HAP-1 (cell line): Measurements from ENCODE around the gene CLDN11.
A peak's percentile ranks its signal among the peaks of the same experiment; 100 is the strongest.

ENCODE experiments used
- DNase-seq, 2 experiments: peaks; one replicate each; pipeline ENCODE4 v3.0.0-alpha.2; 2016 to 2020; ENCODE audit warnings: low spot score in 2 of 2
- H3K27me3 ChIP-seq: fragments of 250-450 bp; sonication (Bioruptor Pico); 2 replicates; pipeline ENCODE4 v1.5.1; 2020; ENCODE audit warnings: low read depth, mild to moderate bottlenecking, moderate library complexity
- H3K36me3 ChIP-seq: fragments of 250-450 bp; sonication (Bioruptor Pico); replicated peaks from 2 replicates; pipeline ENCODE4 v1.5.1; 2020; ENCODE audit warnings: mild to moderate bottlenecking
- H3K4me1 ChIP-seq: fragments of 250-450 bp; sonication (Bioruptor Pico); 2 replicates; pipeline ENCODE4 v1.5.1; 2020; ENCODE audit warnings: mild to moderate bottlenecking
- H3K4me3 ChIP-seq: fragments of 250-450 bp; sonication (Bioruptor Pico); 2 replicates; pipeline ENCODE4 v1.5.1; 2020; ENCODE audit warnings: mild to moderate bottlenecking, moderate library complexity
- H3K9me3 ChIP-seq: fragments of 250-450 bp; sonication (Bioruptor Pico); 2 replicates; pipeline ENCODE4 v1.5.1; 2020; ENCODE audit warnings: mild to moderate bottlenecking, moderate library complexity
- in situ Hi-C: fragments of 300-500 bp; cut with MboI; formaldehyde crosslinking; loops from 3 replicates; pipeline ENCODE4 v1.14.3; 2020; ENCODE audit warnings: low sequenced_read_pairs, inconsistent platforms, mixed read lengths

Gene CLDN11

GRCh38 chr3:170419557-170420087 lies 954 bp downstream of the CLDN11 start:
- no peaks in the 10 kb centered on the region for H3K27me3 ChIP-seq
- H3K36me3 ChIP-seq, result no peaks in the 10 kb centered on the region
- peak overlapping the region; percentile 8 for H3K4me3 ChIP-seq
- no peaks in the 10 kb centered on the region for H3K9me3 ChIP-seq
- in situ Hi-C loops, result loop anchor here (10.0 to 25.0 kb wide), 2 partner anchors 268 to 395 kb away; no protein-coding TSS in a partner anchor
- peaks cover 4% of the 10 kb centered on the region; the same call in 1 of the 2 replicates for H3K4me1 ChIP-seq
- peak in 1 of 2 experiments; percentile 40 for DNase-seq

- Histone ChIP-seq H3K36me3 (no peaks in the 10 kb centered on the region), H3K4me3 (no peak overlapping the region), H3K9me3 (no peaks in the 10 kb centered on the region), H3K27me3 (no peaks in the 10 kb centered on the region), H3K4me1 (peaks cover 4% of the 10 kb centered on the region; the same call in 1 of the 2 replicates)
- DNase-seq, result no peak
- in situ Hi-C loops, result loop anchor here (25.0 kb wide), 1 partner anchor 267 kb away; no protein-coding TSS in a partner anchor
Measured at GRCh38 chr3:170420307-170420821, 1.7 kb downstream of the CLDN11 start.

- Histone ChIP-seq H3K4me3 (no peak overlapping the region), H3K27me3 (no peaks in the 10 kb centered on the region), H3K4me1 (peaks cover 4% of the 10 kb centered on the region; the same call in 1 of the 2 replicates), H3K9me3 (no peaks in the 10 kb centered on the region), H3K36me3 (no peaks in the 10 kb centered on the region)
- DNase-seq, result no peak
- in situ Hi-C loops, result loop anchor here (25.0 kb wide), 1 partner anchor 266 kb away; no protein-coding TSS in a partner anchor
Measured at GRCh38 chr3:170421111-170421641, 2.5 kb downstream of the CLDN11 start.

GRCh38 chr3:170421758-170422157 lies 3.1 kb downstream of the CLDN11 start:
- Histone ChIP-seq H3K9me3 (no peaks in the 10 kb centered on the region), H3K4me1 (peaks cover 4% of the 10 kb centered on the region; the same call in 1 of the 2 replicates), H3K36me3 (no peaks in the 10 kb centered on the region), H3K27me3 (no peaks in the 10 kb centered on the region), H3K4me3 (no peak overlapping the region)
- in situ Hi-C loops, result loop anchor here (25.0 kb wide), 1 partner anchor 266 kb away; no protein-coding TSS in a partner anchor
- no peak for DNase-seq

GRCh38 chr3:170423001-170423615 lies 4.4 kb downstream of the CLDN11 start:
- Histone ChIP-seq H3K9me3 (no peaks in the 10 kb centered on the region), H3K4me3 (no peak overlapping the region), H3K27me3 (no peaks in the 10 kb centered on the region), H3K4me1 (peaks cover 4% of the 10 kb centered on the region; the same call in 1 of the 2 replicates), H3K36me3 (no peaks in the 10 kb centered on the region)
- no peak for DNase-seq
- in situ Hi-C loops, result loop anchor here (25.0 kb wide), 1 partner anchor 264 kb away; no protein-coding TSS in a partner anchor

GRCh38 chr3:170424879-170425278 lies 6.2 kb downstream of the CLDN11 start:
- in situ Hi-C loops, result loop anchor here (25.0 kb wide), 1 partner anchor 262 kb away; no protein-coding TSS in a partner anchor

GRCh38 chr3:170425491-170426239 lies 7.0 kb downstream of the CLDN11 start:
- Histone ChIP-seq H3K4me1 (no peaks in the 10 kb centered on the region), H3K27me3 (no peaks in the 10 kb centered on the region), H3K9me3 (no peaks in the 10 kb centered on the region), H3K4me3 (no peak overlapping the region), H3K36me3 (no peaks in the 10 kb centered on the region)
- DNase-seq, result peak in 1 of 2 experiments; percentile 16
- in situ Hi-C loops, result no loop called here

More at GRCh38 chr3:170424879-170425278, 6.2 kb downstream of the CLDN11 start:
- Histone ChIP-seq H3K36me3 (no peaks in the 10 kb centered on the region), H3K27me3 (no peaks in the 10 kb centered on the region), H3K4me1 (0 out of 2 replicates have a peak, but pooled peaks cover under 1% of the 10 kb centered on the region), H3K9me3 (no peaks in the 10 kb centered on the region), H3K4me3 (no peak overlapping the region)
- DNase-seq, result no peak

- H3K4me3 ChIP-seq, result no peak overlapping the region
- H3K9me3 ChIP-seq, result no peaks in the 10 kb centered on the region
- no peaks in the 10 kb centered on the region for H3K36me3 ChIP-seq
- no peaks in the 10 kb centered on the region for H3K27me3 ChIP-seq
- in situ Hi-C loops, result no loop called here
- DNase-seq, result no peak
- no peaks in the 10 kb centered on the region for H3K4me1 ChIP-seq
Measured at GRCh38 chr3:170426240-170426797, 7.7 kb downstream of the CLDN11 start.

GRCh38 chr3:170428095-170428494 lies 9.4 kb downstream of the CLDN11 start:
- Histone ChIP-seq H3K4me1 (no peaks in the 10 kb centered on the region), H3K36me3 (no peaks in the 10 kb centered on the region), H3K27me3 (no peaks in the 10 kb centered on the region), H3K9me3 (no peaks in the 10 kb centered on the region), H3K4me3 (no peak overlapping the region)
- DNase-seq, result no peak
- in situ Hi-C loops, result no loop called here

- Histone ChIP-seq H3K4me1 (no peaks in the 10 kb centered on the region), H3K36me3 (no peaks in the 10 kb centered on the region), H3K4me3 (no peak overlapping the region), H3K9me3 (no peaks in the 10 kb centered on the region), H3K27me3 (no peaks in the 10 kb centered on the region)
- in situ Hi-C loops, result no loop called here
- DNase-seq, result no peak
Measured at GRCh38 chr3:170429050-170429449, 10.4 kb downstream of the CLDN11 start.

GRCh38 chr3:170431054-170431453 lies 12.4 kb downstream of the CLDN11 start:
- no peak overlapping the region for H3K4me3 ChIP-seq
- in situ Hi-C loops, result no loop called here
- no peaks in the 10 kb centered on the region for H3K9me3 ChIP-seq
- H3K36me3 ChIP-seq, result no peaks in the 10 kb centered on the region
- DNase-seq, result no peak
- no peaks in the 10 kb centered on the region for H3K27me3 ChIP-seq
- H3K4me1 ChIP-seq, result no peaks in the 10 kb centered on the region

GRCh38 chr3:170432416-170432815 lies 13.7 kb downstream of the CLDN11 start:
- Histone ChIP-seq H3K9me3 (no peaks in the 10 kb centered on the region), H3K36me3 (no peaks in the 10 kb centered on the region), H3K4me1 (no peaks in the 10 kb centered on the region), H3K4me3 (no peak overlapping the region), H3K27me3 (no peaks in the 10 kb centered on the region)
- DNase-seq, result no peak
- in situ Hi-C loops, result no loop called here

GRCh38 chr3:170436697-170437096 lies 18.0 kb downstream of the CLDN11 start:
- no peak overlapping the region for H3K4me3 ChIP-seq
- in situ Hi-C loops, result no loop called here
- H3K36me3 ChIP-seq, result no peaks in the 10 kb centered on the region
- no peak for DNase-seq
- no peaks in the 10 kb centered on the region for H3K4me1 ChIP-seq
- no peaks in the 10 kb centered on the region for H3K27me3 ChIP-seq
- no peaks in the 10 kb centered on the region for H3K9me3 ChIP-seq
